ENCODE results near the gene COPS8. TPM values are rescaled to one million over a fixed set of nuclear protein-coding genes. Genes with fewer than 3 reads are reported as not detected.

COPS8 gene
- polyA plus RNA-seq, 3 donors, result 20.5 to 39.2 (median 36.4) TPM

GRCh38 chr2:237055386-237056100 is 30.1 kb upstream of the COPS8 start:
- intact Hi-C loops (cut with micrococcal nuclease), result no loop called here
- no peaks in the 10 kb centered on the region for H3K27me3 ChIP-seq (ENCODE audit: control insufficient read depth in 2 of 2, insufficient read depth in 2 of 2, low read length in 2 of 2)
- no peaks in the 10 kb centered on the region for H3K36me3 Mint-ChIP-seq
- H3K9me3 Mint-ChIP-seq, result peaks cover 0 to 1% (median 0%) of the 10 kb centered on the region in 7 donors
- WGBS (ENCODE audit: insufficient coverage), result 94% methylated on average over 8 of the region's 9 CpGs
- no peak overlapping the region for H3K9ac ChIP-seq (ENCODE audit: insufficient read depth, low read length, poor library complexity, severe bottlenecking)
- peaks cover 1 to 6% (median 1%) of the 10 kb centered on the region in 3 donors for H3K27me3 Mint-ChIP-seq (ENCODE audit: low read depth in 3 of 3)
- H3K79me2 ChIP-seq (ENCODE audit: insufficient read depth, low read length), result no peaks in the 10 kb centered on the region
- no peak overlapping the region for H3K27ac Mint-ChIP-seq
- H3K4me3 ChIP-seq (replicated peaks in 1 of 3; ENCODE audit: low read depth in 2 of 3, low read length in 3 of 3), result no peak overlapping the region
- no peaks in the 10 kb centered on the region for H4K20me1 ChIP-seq (ENCODE audit: insufficient read depth, low read length)
- H3K4me1 ChIP-seq (ENCODE audit: control insufficient read depth in 1 of 2, insufficient read depth in 2 of 2, low read length in 2 of 2), result no peaks in the 10 kb centered on the region
- no peaks in the 10 kb centered on the region for H3K4me1 Mint-ChIP-seq
- DNase-seq, result no peak
- H3K4me2 ChIP-seq (replicated peaks; ENCODE audit: extremely low read depth, low read length, poor library complexity, severe bottlenecking), result no peak overlapping the region
- no peak overlapping the region for H3K27ac ChIP-seq (ENCODE audit: low read depth in 1 of 2, low read length in 2 of 2)
- H3K36me3 ChIP-seq (replicated peaks in 1 of 2; ENCODE audit: control insufficient read depth in 1 of 2, insufficient read depth in 2 of 2, low read length in 2 of 2), result no peaks in the 10 kb centered on the region
- no peak overlapping the region for H3K4me3 Mint-ChIP-seq
- no peak for TF ChIP-seq CTCF (IDR thresholded peaks at IDR 0.05)
- H3K9me3 ChIP-seq (replicated peaks in 1 of 2; ENCODE audit: control insufficient read depth in 1 of 2, insufficient read depth in 1 of 2, low read length in 2 of 2), result no peaks in the 10 kb centered on the region
- H2AFZ ChIP-seq (ENCODE audit: insufficient read depth, low read depth, low read length, poor library complexity, severe bottlenecking), result no peak overlapping the region

- no peak overlapping the region for H3K4me2 ChIP-seq (replicated peaks; ENCODE audit: extremely low read depth, low read length, poor library complexity, severe bottlenecking)
- no peak overlapping the region for H3K9ac ChIP-seq (ENCODE audit: insufficient read depth, low read length, poor library complexity, severe bottlenecking)
- H3K9me3 Mint-ChIP-seq, result no peaks in the 10 kb centered on the region
- H3K27ac Mint-ChIP-seq, result no peak overlapping the region
- no peak for DNase-seq
- TF ChIP-seq CTCF (IDR thresholded peaks at IDR 0.05), result no peak
- H4K20me1 ChIP-seq (ENCODE audit: insufficient read depth, low read length), result no peaks in the 10 kb centered on the region
- H3K36me3 ChIP-seq (replicated peaks in 1 of 2; ENCODE audit: control insufficient read depth in 1 of 2, insufficient read depth in 2 of 2, low read length in 2 of 2), result no peaks in the 10 kb centered on the region
- no peaks in the 10 kb centered on the region for H3K4me1 Mint-ChIP-seq
- 96% methylated on average over 9 of the region's 11 CpGs for WGBS (ENCODE audit: insufficient coverage)
- H3K79me2 ChIP-seq (ENCODE audit: insufficient read depth, low read length), result no peaks in the 10 kb centered on the region
- H3K27ac ChIP-seq (ENCODE audit: low read depth in 1 of 2, low read length in 2 of 2), result no peak overlapping the region
- H3K4me3 Mint-ChIP-seq, result no peak overlapping the region
- intact Hi-C loops (cut with micrococcal nuclease), result no loop called here
- no peak overlapping the region for H2AFZ ChIP-seq (ENCODE audit: insufficient read depth, low read depth, low read length, poor library complexity, severe bottlenecking)
- H3K4me1 ChIP-seq (ENCODE audit: control insufficient read depth in 1 of 2, insufficient read depth in 2 of 2, low read length in 2 of 2), result no peaks in the 10 kb centered on the region
- peaks cover 1 to 5% (median 2%) of the 10 kb centered on the region in 3 donors for H3K27me3 Mint-ChIP-seq (ENCODE audit: low read depth in 3 of 3)
- no peaks in the 10 kb centered on the region for H3K36me3 Mint-ChIP-seq
- H3K27me3 ChIP-seq (ENCODE audit: control insufficient read depth in 2 of 2, insufficient read depth in 2 of 2, low read length in 2 of 2), result no peaks in the 10 kb centered on the region
- H3K4me3 ChIP-seq (replicated peaks in 1 of 3; ENCODE audit: low read depth in 2 of 3, low read length in 3 of 3), result no peak overlapping the region
- H3K9me3 ChIP-seq (replicated peaks in 1 of 2; ENCODE audit: control insufficient read depth in 1 of 2, insufficient read depth in 1 of 2, low read length in 2 of 2), result no peaks in the 10 kb centered on the region
Measured at GRCh38 chr2:237056287-237056875, 29.3 kb upstream of the COPS8 start.
